ENCODE measurements around the gene NDUFA7. TPM values are rescaled to one million over a fixed set of nuclear protein-coding genes. Genes with fewer than 3 reads are reported as not detected.

NDUFA7 gene
- 45.5 TPM for total RNA-seq (2013)
- polyA plus RNA-seq (100 to 1,000 TPM in 2 of 3 donors, 10 to 100 TPM in 1; 49.9 to 153 (median 133) TPM), polyA minus RNA-seq (23.4 and 35.1 TPM in 2 replicates), total RNA-seq (0.16 to 0.75 (median 0.23) reads per million in 11 experiments)

DNA sequence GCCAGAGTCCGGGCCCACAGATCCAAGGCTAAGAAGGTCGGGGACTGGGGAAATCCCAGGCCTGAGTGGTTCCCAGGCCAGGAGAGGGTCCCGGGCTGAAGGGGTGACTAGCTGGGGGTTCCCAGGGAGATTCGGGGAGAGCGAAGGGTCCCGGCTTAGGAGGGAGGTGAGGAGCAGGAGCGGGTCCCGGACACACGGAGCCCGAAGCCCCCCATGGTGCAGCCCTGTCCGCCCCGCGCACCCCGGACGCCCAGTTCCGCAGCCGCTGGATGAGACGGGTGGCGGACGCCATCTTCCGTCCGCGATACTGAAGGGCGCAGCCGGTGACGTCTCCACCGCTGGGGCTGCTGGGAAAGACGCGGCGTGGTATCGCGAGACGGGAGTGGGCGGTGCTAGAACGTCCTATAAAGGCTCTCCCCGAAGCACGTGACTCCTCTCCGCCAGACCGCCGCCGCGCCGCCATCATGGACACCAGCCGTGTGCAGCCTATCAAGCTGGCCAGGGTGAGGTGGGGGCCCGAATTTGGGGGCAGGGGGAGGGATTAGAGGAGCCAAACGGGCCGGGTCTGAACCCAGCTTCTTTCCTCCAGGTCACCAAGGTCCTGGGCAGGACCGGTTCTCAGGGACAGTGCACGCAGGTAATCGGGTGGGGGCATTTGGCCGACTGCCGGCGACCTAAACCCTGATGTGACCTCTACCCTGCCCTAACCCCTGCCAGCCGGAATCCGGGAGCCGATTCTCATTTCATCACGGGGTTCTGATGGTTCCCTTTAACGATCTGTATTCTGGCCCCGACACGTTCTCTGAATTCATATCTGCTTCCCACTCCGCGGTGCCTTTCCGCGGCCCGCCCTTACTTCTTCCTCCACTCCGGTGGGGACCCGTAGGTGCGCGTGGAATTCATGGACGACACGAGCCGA lies at the start of gene NDUFA7, which contains the start of gene RPS28:
Gene NDUFA7, minus strand, starts transcription at position 309 of the 919 bp plus-strand sequence. Its CDS starts 17 bp downstream, at position 292.
Gene RPS28, plus strand, starts transcription at position 430 of the 919 bp plus-strand sequence. Its CDS starts 35 bp downstream, at position 465.
- Mint-ChIP-seq H3K27me3 (ENCODE audit: low read depth in 3 of 3) (peaks cover 0 to 7% (median 3%) of the 10 kb centered on the region in 3 donors), H3K27ac (peak within 1 kb of the TSS; percentile 94 to 99 (median 97)), H3K4me3 (peak within 1 kb of the TSS; percentile 98 to 99), H3K36me3 (peaks cover 19 to 35% of the 10 kb centered on the region in 2 donors), H3K9me3 (peaks cover 0 to 6% (median 2%) of the 10 kb centered on the region in 7 donors), H3K4me1 (peaks cover 28% of the 10 kb centered on the region)
- intact Hi-C loops (cut with micrococcal nuclease), result loop anchor here in 1 of 2 donors (2.0 to 5.0 kb wide), 2 partner anchors 54 to 69 kb away; partner anchors contain the start of gene RAB11B
- Histone ChIP-seq H3K27ac (ENCODE audit: low read depth in 1 of 2, low read length in 2 of 2) (peak within 1 kb of the TSS; percentile 84 to 97), H3K36me3 (replicated peaks in 1 of 2; ENCODE audit: control insufficient read depth in 1 of 2, insufficient read depth in 2 of 2, low read length in 2 of 2) (peaks cover 11 to 30% of the 10 kb centered on the region in 2 donors), H2AFZ (ENCODE audit: insufficient read depth, low read depth, low read length, poor library complexity, severe bottlenecking) (peak within 1 kb of the TSS; percentile 88), H4K20me1 (ENCODE audit: insufficient read depth, low read length) (peaks cover 26% of the 10 kb centered on the region), H3K27me3 (ENCODE audit: control insufficient read depth in 2 of 2, insufficient read depth in 2 of 2, low read length in 2 of 2) (no peaks in the 10 kb centered on the region), H3K9me3 (replicated peaks in 1 of 2; ENCODE audit: control insufficient read depth in 1 of 2, insufficient read depth in 1 of 2, low read length in 2 of 2) (no peaks in the 10 kb centered on the region), H3K4me2 (replicated peaks; ENCODE audit: extremely low read depth, low read length, poor library complexity, severe bottlenecking) (peak within 1 kb of the TSS; percentile 94), H3K9ac (ENCODE audit: insufficient read depth, low read length, poor library complexity, severe bottlenecking) (peak within 1 kb of the TSS; percentile 97), H3K4me1 (ENCODE audit: control insufficient read depth in 1 of 2, insufficient read depth in 2 of 2, low read length in 2 of 2) (peaks cover 20 to 26% of the 10 kb centered on the region in 2 donors), H3K79me2 (ENCODE audit: insufficient read depth, low read length) (peaks cover 31% of the 10 kb centered on the region), H3K4me3 (replicated peaks in 1 of 3; ENCODE audit: low read depth in 2 of 3, low read length in 3 of 3) (peak within 1 kb of the TSS; percentile 61 to 100 (median 90))
- under 1% methylated on average over 66 of the region's 72 CpGs for WGBS (ENCODE audit: insufficient coverage)
- TF ChIP-seq, protein P1, sequence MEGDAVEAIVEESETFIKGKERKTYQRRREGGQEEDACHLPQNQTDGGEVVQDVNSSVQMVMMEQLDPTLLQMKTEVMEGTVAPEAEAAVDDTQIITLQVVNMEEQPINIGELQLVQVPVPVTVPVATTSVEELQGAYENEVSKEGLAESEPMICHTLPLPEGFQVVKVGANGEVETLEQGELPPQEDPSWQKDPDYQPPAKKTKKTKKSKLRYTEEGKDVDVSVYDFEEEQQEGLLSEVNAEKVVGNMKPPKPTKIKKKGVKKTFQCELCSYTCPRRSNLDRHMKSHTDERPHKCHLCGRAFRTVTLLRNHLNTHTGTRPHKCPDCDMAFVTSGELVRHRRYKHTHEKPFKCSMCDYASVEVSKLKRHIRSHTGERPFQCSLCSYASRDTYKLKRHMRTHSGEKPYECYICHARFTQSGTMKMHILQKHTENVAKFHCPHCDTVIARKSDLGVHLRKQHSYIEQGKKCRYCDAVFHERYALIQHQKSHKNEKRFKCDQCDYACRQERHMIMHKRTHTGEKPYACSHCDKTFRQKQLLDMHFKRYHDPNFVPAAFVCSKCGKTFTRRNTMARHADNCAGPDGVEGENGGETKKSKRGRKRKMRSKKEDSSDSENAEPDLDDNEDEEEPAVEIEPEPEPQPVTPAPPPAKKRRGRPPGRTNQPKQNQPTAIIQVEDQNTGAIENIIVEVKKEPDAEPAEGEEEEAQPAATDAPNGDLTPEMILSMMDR (IDR thresholded peaks at IDR 0.05), result no peak
- DNase-seq, result peak; percentile 97

Data from CD14-positive monocyte (primary cell).